Sigmoid colon (tissue), 4 donors: ENCODE results near the gene KIF26B.

ENCODE experiments used
- EP300 ChIP-seq, 4 donors: sonication (generic); formaldehyde crosslinking; IDR thresholded peaks; one replicate each; pipeline ENCODE4 v1.6.1; 2017; ENCODE audit warnings: antibody characterized with exemption in 4 of 4
- TF ChIP-seq, protein P1 (sequence below), 4 experiments: fragments of 450-650 bp in 3 of 4; fragments of 200-600 bp in 1 of 4; IDR thresholded peaks; one replicate each; pipeline ENCODE4 v1.5.1; 2016 to 2019; ENCODE audit warnings: antibody characterized with exemption in 4 of 4, mild to moderate bottlenecking in 3 of 4, moderate library complexity in 2 of 4

DNA sequence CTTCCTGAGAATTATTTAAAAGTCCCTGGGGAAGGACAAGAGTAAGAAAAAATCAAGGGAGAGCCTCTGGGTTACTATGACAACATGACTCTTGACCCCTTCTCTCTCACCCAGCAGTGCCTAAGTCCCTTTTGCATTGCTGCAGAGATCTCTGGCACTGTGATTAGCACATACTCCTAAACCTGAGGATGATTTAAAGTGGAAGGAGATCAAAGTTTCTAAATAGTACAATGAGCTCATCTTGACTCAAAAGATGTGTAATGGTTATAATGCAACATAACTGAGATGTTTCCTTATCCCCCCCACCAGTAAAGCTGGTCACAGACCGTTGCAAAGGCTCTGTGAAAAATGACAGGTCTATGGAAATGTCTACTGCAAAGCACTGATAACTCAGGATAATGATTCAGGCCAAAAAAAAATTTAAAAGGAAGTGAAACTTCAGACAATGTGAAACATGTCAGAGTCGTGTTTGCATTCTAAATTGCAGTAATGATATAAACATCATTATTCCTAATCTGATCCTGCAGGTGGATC lies 519.2 kb downstream of the KIF26B start:
- TF ChIP-seq, protein P1, sequence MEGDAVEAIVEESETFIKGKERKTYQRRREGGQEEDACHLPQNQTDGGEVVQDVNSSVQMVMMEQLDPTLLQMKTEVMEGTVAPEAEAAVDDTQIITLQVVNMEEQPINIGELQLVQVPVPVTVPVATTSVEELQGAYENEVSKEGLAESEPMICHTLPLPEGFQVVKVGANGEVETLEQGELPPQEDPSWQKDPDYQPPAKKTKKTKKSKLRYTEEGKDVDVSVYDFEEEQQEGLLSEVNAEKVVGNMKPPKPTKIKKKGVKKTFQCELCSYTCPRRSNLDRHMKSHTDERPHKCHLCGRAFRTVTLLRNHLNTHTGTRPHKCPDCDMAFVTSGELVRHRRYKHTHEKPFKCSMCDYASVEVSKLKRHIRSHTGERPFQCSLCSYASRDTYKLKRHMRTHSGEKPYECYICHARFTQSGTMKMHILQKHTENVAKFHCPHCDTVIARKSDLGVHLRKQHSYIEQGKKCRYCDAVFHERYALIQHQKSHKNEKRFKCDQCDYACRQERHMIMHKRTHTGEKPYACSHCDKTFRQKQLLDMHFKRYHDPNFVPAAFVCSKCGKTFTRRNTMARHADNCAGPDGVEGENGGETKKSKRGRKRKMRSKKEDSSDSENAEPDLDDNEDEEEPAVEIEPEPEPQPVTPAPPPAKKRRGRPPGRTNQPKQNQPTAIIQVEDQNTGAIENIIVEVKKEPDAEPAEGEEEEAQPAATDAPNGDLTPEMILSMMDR (IDR thresholded peaks at IDR 0.05): no peak
- no peak for TF ChIP-seq EP300 (IDR thresholded peaks at IDR 0.05)
